ENCODE data around the gene RMI2. TPM values are rescaled to one million over a fixed set of nuclear protein-coding genes. Genes with fewer than 3 reads are reported as not detected.

The RMI2 gene
- total RNA-seq, 2 donors from 2014 or later = 55.2 to 62.3 TPM

DNA sequence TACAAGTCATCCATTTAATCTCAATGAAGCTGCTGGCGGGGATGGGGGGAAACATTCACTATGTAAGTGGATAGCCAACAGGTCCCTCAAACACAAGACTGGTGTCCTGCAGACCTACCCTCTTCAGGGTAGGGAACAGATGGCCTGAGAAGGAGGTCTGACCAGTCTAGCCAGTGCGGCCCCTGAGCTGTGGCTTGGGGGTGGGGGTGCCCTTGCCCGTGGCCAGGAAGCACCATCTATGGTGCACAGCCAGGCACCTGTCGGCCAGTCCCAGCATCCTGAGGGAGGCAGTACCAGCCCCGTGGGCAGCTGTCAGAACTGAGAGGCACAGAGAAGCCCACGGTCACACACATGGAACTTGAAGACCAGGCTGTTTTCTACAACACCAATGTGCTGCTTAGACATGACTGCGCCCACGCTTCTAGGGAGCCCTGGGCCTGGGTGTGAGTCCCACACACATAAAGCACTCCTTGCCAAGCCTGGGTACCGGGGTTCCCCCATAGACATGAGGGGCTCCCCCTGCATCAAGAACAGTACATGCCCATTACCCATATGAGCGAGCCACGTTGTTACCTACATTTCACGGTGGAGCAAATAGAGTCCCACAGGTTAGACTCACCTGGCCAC lies 40.9 kb downstream of the RMI2 start:
- H3K9me3 Mint-ChIP-seq = no peaks in the 10 kb centered on the region
- no peak overlapping the region for H3K27ac ChIP-seq (ENCODE audit: low read depth, low read length)
- peaks cover 13% of the 10 kb centered on the region for H3K4me1 Mint-ChIP-seq
- no peaks in the 10 kb centered on the region for H3K36me3 ChIP-seq (ENCODE audit: control insufficient read depth, insufficient read depth, low read length)
- H3K9ac ChIP-seq (ENCODE audit: extremely low read depth, low read length, poor library complexity, severe bottlenecking) = no peak overlapping the region
- DNase-seq = no peak
- no peaks in the 10 kb centered on the region for H3K9me3 ChIP-seq (ENCODE audit: control insufficient read depth, low read length)
- 93 to 98% methylated on average over 11 to 12 of the region's 12 CpGs for WGBS, 2 experiments (ENCODE audit: insufficient coverage in 1 of 2, insufficient read length in 1 of 2)
- no peaks in the 10 kb centered on the region for H3K4me1 ChIP-seq (ENCODE audit: control insufficient read depth, insufficient read depth, low read length)
- H3K4me3 Mint-ChIP-seq = no peak overlapping the region
- TF ChIP-seq CTCF (conservative IDR thresholded peaks at IDR 0.05) = no peak
- H3K36me3 Mint-ChIP-seq (ENCODE audit: low read depth) = no peaks in the 10 kb centered on the region
- no peaks in the 10 kb centered on the region for H3K27me3 ChIP-seq (ENCODE audit: control insufficient read depth, insufficient read depth, low read length, poor library complexity, severe bottlenecking)
- no peak overlapping the region for H3K27ac Mint-ChIP-seq
- H3K27me3 Mint-ChIP-seq (ENCODE audit: insufficient read depth) = peaks cover 7% of the 10 kb centered on the region
- no peak overlapping the region for H3K4me3 ChIP-seq (ENCODE audit: low read length)

DNA sequence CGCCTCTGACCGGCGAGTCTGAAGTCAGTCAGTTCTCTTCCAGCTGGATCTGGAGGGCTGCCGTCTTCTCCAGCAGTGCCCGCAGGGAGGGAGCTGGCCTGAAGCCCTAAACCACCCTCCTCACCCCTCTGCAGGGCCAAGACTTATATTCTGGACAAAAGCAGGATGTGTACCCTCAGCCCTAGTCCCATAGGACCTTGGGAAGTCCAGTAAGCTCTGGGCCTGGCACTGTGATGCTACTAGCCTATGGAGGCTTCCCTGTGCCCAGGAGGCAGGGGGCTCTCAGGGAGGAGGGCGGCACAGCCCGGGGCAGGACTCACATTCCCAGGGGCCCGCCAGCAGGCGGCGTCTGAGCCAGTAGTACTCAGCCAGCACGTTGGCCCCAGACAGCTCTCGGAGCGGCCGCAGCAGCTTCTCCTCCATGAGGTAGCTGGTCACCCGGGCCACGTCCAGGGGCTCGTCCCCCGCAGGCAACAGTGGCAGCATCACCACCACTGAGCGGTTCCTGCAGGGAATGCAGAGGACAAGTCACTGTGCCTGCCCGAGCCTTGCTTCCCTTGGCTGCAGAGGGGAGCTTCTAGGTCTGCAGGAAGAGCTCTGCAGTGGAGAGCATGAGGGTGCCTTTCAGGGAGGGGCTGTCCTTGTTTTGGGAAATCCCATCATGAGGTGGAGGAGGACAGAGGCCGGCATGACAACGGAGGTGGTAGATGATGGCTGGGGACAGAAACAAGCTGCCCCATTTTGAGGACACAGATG lies 41.7 kb downstream of the RMI2 start:
- Histone ChIP-seq H3K9me3 (ENCODE audit: control insufficient read depth, low read length) (no peaks in the 10 kb centered on the region), H3K9ac (ENCODE audit: extremely low read depth, low read length, poor library complexity, severe bottlenecking) (no peak overlapping the region), H3K27ac (ENCODE audit: low read depth, low read length) (no peak overlapping the region), H3K36me3 (ENCODE audit: control insufficient read depth, insufficient read depth, low read length) (no peaks in the 10 kb centered on the region), H3K27me3 (ENCODE audit: control insufficient read depth, insufficient read depth, low read length, poor library complexity, severe bottlenecking) (no peaks in the 10 kb centered on the region), H3K4me3 (ENCODE audit: low read length) (no peak overlapping the region), H3K4me1 (ENCODE audit: control insufficient read depth, insufficient read depth, low read length) (no peaks in the 10 kb centered on the region)
- WGBS, 2 experiments (ENCODE audit: insufficient coverage in 1 of 2, insufficient read length in 1 of 2) = 55 to 66% methylated on average over 17 to 22 of the region's 22 CpGs
- Mint-ChIP-seq H3K27ac (no peak overlapping the region), H3K27me3 (ENCODE audit: insufficient read depth) (peaks cover 7% of the 10 kb centered on the region), H3K4me1 (peaks cover 13% of the 10 kb centered on the region), H3K9me3 (no peaks in the 10 kb centered on the region), H3K4me3 (no peak overlapping the region), H3K36me3 (ENCODE audit: low read depth) (no peaks in the 10 kb centered on the region)
- peak; percentile 88 for TF ChIP-seq CTCF (conservative IDR thresholded peaks at IDR 0.05)
- DNase-seq = peak; percentile 96

- Histone ChIP-seq H3K4me1 (ENCODE audit: control insufficient read depth, insufficient read depth, low read length) (no peaks in the 10 kb centered on the region), H3K27me3 (ENCODE audit: control insufficient read depth, insufficient read depth, low read length, poor library complexity, severe bottlenecking) (no peaks in the 10 kb centered on the region), H3K9me3 (ENCODE audit: control insufficient read depth, low read length) (no peaks in the 10 kb centered on the region), H3K4me3 (ENCODE audit: low read length) (no peak overlapping the region), H3K36me3 (ENCODE audit: control insufficient read depth, insufficient read depth, low read length) (no peaks in the 10 kb centered on the region), H3K27ac (ENCODE audit: low read depth, low read length) (no peak overlapping the region), H3K9ac (ENCODE audit: extremely low read depth, low read length, poor library complexity, severe bottlenecking) (no peak overlapping the region)
- H3K4me3 Mint-ChIP-seq = no peak overlapping the region
- H3K36me3 Mint-ChIP-seq (ENCODE audit: low read depth) = no peaks in the 10 kb centered on the region
- WGBS, 2 experiments (ENCODE audit: insufficient coverage in 1 of 2, insufficient read length in 1 of 2) = 78 to 89% methylated on average over 1 to 7 of the region's 7 CpGs
- H3K9me3 Mint-ChIP-seq = no peaks in the 10 kb centered on the region
- H3K27me3 Mint-ChIP-seq (ENCODE audit: insufficient read depth) = peaks cover 7% of the 10 kb centered on the region
- peaks cover 13% of the 10 kb centered on the region for H3K4me1 Mint-ChIP-seq
- no peak for TF ChIP-seq CTCF (conservative IDR thresholded peaks at IDR 0.05)
- peak overlapping the region; percentile 13 for H3K27ac Mint-ChIP-seq
- no peak for DNase-seq
Observed at GRCh38 chr16:11389083-11389482, 43.8 kb downstream of the RMI2 start.

Data from endodermal cell (in vitro differentiated cells).